NCI-H2107 treated with DMSO at 0.1 percent for 48 hours (cell line): Measurements from ENCODE around the gene RUNX2.

Experiments
- DNase-seq: peaks from one replicate; lab custom pipeline; 2025; ENCODE audit not compliant: unreplicated experiment; lab: John Stamatoyannopoulos, UW

RUNX2 gene

GRCh38 chr6:45509426-45509825, 181.3 kb downstream of the RUNX2 start:
- DNase-seq = no peak

- no peak for DNase-seq
Observed at GRCh38 chr6:45512717-45513116, 184.6 kb downstream of the RUNX2 start.

GRCh38 chr6:45513213-45513618, 185.1 kb downstream of the RUNX2 start:
- DNase-seq = no peak

- no peak for DNase-seq
Observed at GRCh38 chr6:45513843-45514242, 185.7 kb downstream of the RUNX2 start.

- no peak for DNase-seq
Observed at GRCh38 chr6:45514454-45515230, 186.5 kb downstream of the RUNX2 start.

- DNase-seq = no peak
Observed at GRCh38 chr6:45518013-45518720, 190.0 kb downstream of the RUNX2 start.

GRCh38 chr6:45521226-45521625, 193.1 kb downstream of the RUNX2 start:
- no peak for DNase-seq

- DNase-seq = no peak
Observed at GRCh38 chr6:45522486-45522885, 194.4 kb downstream of the RUNX2 start.

GRCh38 chr6:45527210-45527609, 199.1 kb downstream of the RUNX2 start:
- DNase-seq = no peak

GRCh38 chr6:45531999-45532595, 204.0 kb downstream of the RUNX2 start:
- no peak for DNase-seq

GRCh38 chr6:45532721-45533210, 204.6 kb downstream of the RUNX2 start:
- DNase-seq = no peak

GRCh38 chr6:45533386-45533785, 205.3 kb downstream of the RUNX2 start:
- DNase-seq = no peak

- DNase-seq = no peak
Observed at GRCh38 chr6:45535933-45536332, 207.8 kb downstream of the RUNX2 start.

GRCh38 chr6:45537539-45537938, 209.4 kb downstream of the RUNX2 start:
- no peak for DNase-seq

- no peak for DNase-seq
Observed at GRCh38 chr6:45538641-45539547, 210.8 kb downstream of the RUNX2 start.

GRCh38 chr6:45540375-45540920, 212.3 kb downstream of the RUNX2 start:
- DNase-seq = no peak

- DNase-seq = no peak
Observed at GRCh38 chr6:45541934-45542333, 213.8 kb downstream of the RUNX2 start.

GRCh38 chr6:45543298-45544235, 215.4 kb downstream of the RUNX2 start:
- DNase-seq = no peak

- DNase-seq = no peak
Observed at GRCh38 chr6:45545416-45545815, 217.3 kb downstream of the RUNX2 start.
